CD14-positive monocyte (primary cell): Measurements from ENCODE around the gene RSRC1. TPM values are rescaled to one million over a fixed set of nuclear protein-coding genes. Genes with fewer than 3 reads are reported as not detected.

Experiments used
- DNase-seq, 3 donors: peaks; one replicate each; pipeline ENCODE4 v3.0.0-alpha.2; 2011 to 2022
- H2AFZ ChIP-seq: 2 replicates; pipeline ENCODE4 v1.6.0; 2012; ENCODE audit warnings: mild to moderate bottlenecking, low read depth, low read length, inconsistent platforms; ENCODE audit not compliant: insufficient read depth, poor library complexity, severe bottlenecking
- H3K27ac ChIP-seq, 2 donors: 1 replicate in 1 of 2; 2 replicates in 1 of 2; pipeline ENCODE4 v1.5.1; 2012 to 2013; ENCODE audit warnings: low read length in 2 of 2, control low read depth in 1 of 2, inconsistent platforms in 1 of 2, low read depth in 1 of 2, mild to moderate bottlenecking in 1 of 2
- H3K27me3 ChIP-seq, 2 donors: one replicate each; pipeline versions ENCODE4 v1.6.0 to v1.6.1; 2011 to 2013; ENCODE audit warnings: low read length in 2 of 2; ENCODE audit not compliant: control insufficient read depth in 2 of 2, insufficient read depth in 2 of 2
- H3K36me3 ChIP-seq, 2 donors: replicated peaks in 1 of 2; 1 replicate in 1 of 2; 2 replicates in 1 of 2; pipeline versions ENCODE4 v1.5.1 to v1.6.1; 2012 to 2013; ENCODE audit warnings: low read length in 2 of 2, control low read depth in 1 of 2, inconsistent platforms in 1 of 2, mild to moderate bottlenecking in 1 of 2; ENCODE audit not compliant: insufficient read depth in 2 of 2, control insufficient read depth in 1 of 2
- H3K4me1 ChIP-seq, 2 donors: 1 replicate in 1 of 2; 2 replicates in 1 of 2; pipeline versions ENCODE4 v1.5.1 to v1.6.1; 2012 to 2013; ENCODE audit warnings: low read length in 2 of 2, control low read depth in 1 of 2, inconsistent platforms in 1 of 2, mild to moderate bottlenecking in 1 of 2, moderate library complexity in 1 of 2; ENCODE audit not compliant: insufficient read depth in 2 of 2, control insufficient read depth in 1 of 2
- H3K4me2 ChIP-seq: replicated peaks from 2 replicates; pipeline ENCODE3; 2012; ENCODE audit warnings: low read length, moderate library complexity, mild to moderate bottlenecking; ENCODE audit not compliant: poor library complexity, severe bottlenecking; ENCODE audit errors: extremely low read depth
- H3K4me3 ChIP-seq, 3 experiments: fragments of 200-600 bp in 1 of 3; sonication (generic) in 1 of 3; replicated peaks in 1 of 3; 1 replicate in 2 of 3; 2 replicates in 1 of 3; pipeline ENCODE4 v1.5.1; 2011 to 2013; ENCODE audit warnings: low read length in 3 of 3, mild to moderate bottlenecking in 3 of 3, control low read depth in 2 of 3, low read depth in 2 of 3, inconsistent platforms in 1 of 3, moderate library complexity in 1 of 3
- H3K79me2 ChIP-seq: 2 replicates; pipeline ENCODE4 v1.6.0; 2012; ENCODE audit warnings: mild to moderate bottlenecking, control low read depth, inconsistent platforms, low read length, moderate library complexity; ENCODE audit not compliant: insufficient read depth
- H3K9ac ChIP-seq: 2 replicates; pipeline ENCODE4 v1.6.0; 2017; ENCODE audit warnings: low read length, mild to moderate bottlenecking; ENCODE audit not compliant: insufficient read depth, poor library complexity, severe bottlenecking
- H3K9me3 ChIP-seq, 2 donors: replicated peaks in 1 of 2; 1 replicate in 1 of 2; 2 replicates in 1 of 2; pipeline versions ENCODE4 v1.5.1 to v1.6.1; 2012 to 2013; ENCODE audit warnings: low read length in 2 of 2, control low read depth in 1 of 2; ENCODE audit not compliant: control insufficient read depth in 1 of 2, insufficient read depth in 1 of 2
- H4K20me1 ChIP-seq: 2 replicates; pipeline ENCODE4 v1.6.0; 2012; ENCODE audit warnings: mild to moderate bottlenecking, low read length, control low read depth, moderate library complexity; ENCODE audit not compliant: insufficient read depth
- H3K27ac Mint-ChIP-seq, 7 donors: one replicate each; pipeline ENCODE4 v1.8.0; 2020; ENCODE audit warnings: mild to moderate bottlenecking in 7 of 7, mixed read lengths in 7 of 7, moderate library complexity in 6 of 7, inconsistent platforms in 2 of 7
- H3K27me3 Mint-ChIP-seq, 3 donors: one replicate each; pipeline ENCODE4 v1.8.0; 2021 to 2022; ENCODE audit warnings: low read depth in 3 of 3, mild to moderate bottlenecking in 3 of 3, mixed read lengths in 3 of 3, moderate library complexity in 3 of 3, inconsistent platforms in 1 of 3
- H3K36me3 Mint-ChIP-seq, 2 donors: one replicate each; pipeline ENCODE4 v1.8.0; 2020; ENCODE audit warnings: mixed read lengths in 2 of 2, inconsistent platforms in 1 of 2, mild to moderate bottlenecking in 1 of 2
- H3K4me1 Mint-ChIP-seq: one replicate; pipeline ENCODE4 v1.8.0; 2020; ENCODE audit warnings: mild to moderate bottlenecking, mixed read lengths
- H3K4me3 Mint-ChIP-seq, 2 donors: one replicate each; pipeline ENCODE4 v1.8.0; 2020; ENCODE audit warnings: mild to moderate bottlenecking in 2 of 2, mixed read lengths in 2 of 2, moderate library complexity in 1 of 2
- H3K9me3 Mint-ChIP-seq, 7 donors: one replicate each; pipeline ENCODE4 v1.8.0; 2020 to 2022; ENCODE audit warnings: mixed read lengths in 7 of 7, mild to moderate bottlenecking in 6 of 7, moderate library complexity in 6 of 7, inconsistent platforms in 2 of 7
- WGBS: methylation state at CpG from one replicate; pipeline ENCODE4 v1.1.5; 2013; ENCODE audit warnings: missing lambda C conversion rate; ENCODE audit not compliant: insufficient coverage; 5-methylcytosine and 5-hydroxymethylcytosine counted together
- intact Hi-C, 2 donors: fragments of 100-400 bp; cut with micrococcal nuclease; formaldehyde crosslinking; loops; one replicate each; pipeline versions ENCODE4 v1.15.0 to v1.15.1; 2023
- polyA plus RNA-seq, 3 donors: library from polyadenylated mRNA; depleted of rRNA in 1 of 3; unstranded in 2 of 3; stranded (reverse) in 1 of 3; fragments of 300-500 nt in 2 of 3; fragments of >200 nt in 1 of 3; fragmentation: Illumina TruSeq in 2 of 3; gene quantifications; 1 replicate in 2 of 3; 2 replicates in 1 of 3; pipeline ENCODE4 v1.2.3, GENCODE V29; 2012 to 2021
- TF ChIP-seq, protein P1 (sequence below): fragments of 200-600 bp; IDR thresholded peaks from one replicate; pipeline ENCODE4 v1.8.0; 2022; ENCODE audit warnings: antibody characterized with exemption, mild to moderate bottlenecking

The RSRC1 gene
- polyA plus RNA-seq, 3 donors: 6.6 to 31.7 (median 15.1) TPM

DNA sequence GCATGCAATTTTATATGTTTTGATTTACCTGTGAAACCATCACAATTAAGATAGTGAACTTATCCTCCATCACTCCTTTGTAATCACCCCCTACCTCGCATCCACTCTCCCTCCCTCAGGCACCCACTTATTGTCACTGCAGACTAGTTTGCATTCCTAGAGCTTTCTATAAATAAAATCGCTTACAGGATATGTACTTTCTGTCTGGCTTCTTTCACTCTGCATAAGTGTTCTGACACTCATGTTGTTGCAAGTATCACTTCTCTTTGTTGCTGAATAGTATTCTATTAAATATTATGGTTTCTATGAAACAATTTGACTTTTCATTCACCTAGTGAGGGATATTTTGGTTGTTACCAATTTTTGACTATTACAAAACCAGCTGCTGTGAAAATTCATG lies 139.3 kb downstream of the RSRC1 start:
- Mint-ChIP-seq H3K27ac (peak overlapping the region in 1 of 7 donors; percentile 41), H3K4me1 (no peaks in the 10 kb centered on the region), H3K4me3 (no peak overlapping the region), H3K36me3 (peaks cover 24 to 43% of the 10 kb centered on the region in 2 donors), H3K9me3 (peaks cover 4 to 34% (median 17%) of the 10 kb centered on the region in 7 donors), H3K27me3 (no peaks in the 10 kb centered on the region)
- intact Hi-C loops: no loop called here
- WGBS: 100% methylated on average over 1 of the region's 2 CpGs
- Histone ChIP-seq H3K27me3 (no peaks in the 10 kb centered on the region), H3K9me3 (peaks cover 5 to 7% of the 10 kb centered on the region in 2 donors), H3K79me2 (no peaks in the 10 kb centered on the region), H3K4me3 (no peak overlapping the region), H3K4me1 (no peaks in the 10 kb centered on the region), H2AFZ (no peak overlapping the region), H3K36me3 (peaks cover 0 to 19% of the 10 kb centered on the region in 2 donors), H4K20me1 (no peaks in the 10 kb centered on the region), H3K27ac (no peak overlapping the region), H3K9ac (no peak overlapping the region), H3K4me2 (no peak overlapping the region)
- TF ChIP-seq, protein P1, sequence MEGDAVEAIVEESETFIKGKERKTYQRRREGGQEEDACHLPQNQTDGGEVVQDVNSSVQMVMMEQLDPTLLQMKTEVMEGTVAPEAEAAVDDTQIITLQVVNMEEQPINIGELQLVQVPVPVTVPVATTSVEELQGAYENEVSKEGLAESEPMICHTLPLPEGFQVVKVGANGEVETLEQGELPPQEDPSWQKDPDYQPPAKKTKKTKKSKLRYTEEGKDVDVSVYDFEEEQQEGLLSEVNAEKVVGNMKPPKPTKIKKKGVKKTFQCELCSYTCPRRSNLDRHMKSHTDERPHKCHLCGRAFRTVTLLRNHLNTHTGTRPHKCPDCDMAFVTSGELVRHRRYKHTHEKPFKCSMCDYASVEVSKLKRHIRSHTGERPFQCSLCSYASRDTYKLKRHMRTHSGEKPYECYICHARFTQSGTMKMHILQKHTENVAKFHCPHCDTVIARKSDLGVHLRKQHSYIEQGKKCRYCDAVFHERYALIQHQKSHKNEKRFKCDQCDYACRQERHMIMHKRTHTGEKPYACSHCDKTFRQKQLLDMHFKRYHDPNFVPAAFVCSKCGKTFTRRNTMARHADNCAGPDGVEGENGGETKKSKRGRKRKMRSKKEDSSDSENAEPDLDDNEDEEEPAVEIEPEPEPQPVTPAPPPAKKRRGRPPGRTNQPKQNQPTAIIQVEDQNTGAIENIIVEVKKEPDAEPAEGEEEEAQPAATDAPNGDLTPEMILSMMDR: no peak
- no peak for DNase-seq

DNA sequence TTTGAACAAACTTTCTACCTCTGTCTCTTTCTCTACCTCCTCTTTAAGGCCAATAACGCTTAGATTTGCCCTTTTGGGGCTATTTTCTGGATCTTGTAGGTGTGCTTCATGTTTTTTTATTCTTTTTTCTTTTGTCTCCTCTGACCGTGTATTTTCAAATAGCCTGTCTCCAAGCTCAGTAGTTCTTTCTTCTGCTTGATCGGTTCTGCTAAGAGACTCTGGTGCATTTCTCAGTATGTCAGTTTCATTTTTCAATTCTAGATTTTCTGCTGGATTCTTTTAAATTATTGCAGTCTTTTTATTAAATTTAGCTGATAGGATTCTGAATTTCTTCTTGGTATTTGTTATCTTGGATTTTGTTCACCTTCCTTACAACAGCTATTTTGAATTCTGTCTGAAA lies 148.7 kb downstream of the RSRC1 start:
- Mint-ChIP-seq H3K27me3 (no peaks in the 10 kb centered on the region), H3K9me3 (peaks cover 10 to 23% (median 14%) of the 10 kb centered on the region in 7 donors), H3K4me1 (no peaks in the 10 kb centered on the region), H3K27ac (peak overlapping the region in 1 of 7 donors; percentile 1), H3K36me3 (peaks cover 9 to 40% of the 10 kb centered on the region in 2 donors), H3K4me3 (no peak overlapping the region)
- WGBS: no CpG with 5 or more reads among the region's 3 CpGs
- no peak overlapping the region for H3K27ac ChIP-seq
- intact Hi-C loops: no loop called here
- no peaks in the 10 kb centered on the region for H3K79me2 ChIP-seq
- peaks cover 0 to 6% of the 10 kb centered on the region in 2 donors for H3K36me3 ChIP-seq
- H3K9me3 ChIP-seq: peaks cover 0 to 17% of the 10 kb centered on the region in 2 donors
- H3K27me3 ChIP-seq: no peaks in the 10 kb centered on the region
- no peaks in the 10 kb centered on the region for H3K4me1 ChIP-seq
- no peak overlapping the region for H2AFZ ChIP-seq
- no peaks in the 10 kb centered on the region for H4K20me1 ChIP-seq
- no peak overlapping the region for H3K4me2 ChIP-seq
- no peak for DNase-seq
- H3K4me3 ChIP-seq: no peak overlapping the region
- H3K9ac ChIP-seq: no peak overlapping the region
- TF ChIP-seq, protein P1: no peak
